DOHH2 (cell line): ENCODE data around the gene NBEAL2.

Source experiments
- H3F3A ChIP-seq: fragments of 200-600 bp; sonication (generic), shearing (Covaris generic); 2 replicates; pipeline ENCODE4 v1.6.0; 2016; ENCODE audit warnings: antibody characterized with exemption, mild to moderate bottlenecking; ENCODE audit not compliant: control insufficient read depth, insufficient read depth
- H3K27ac ChIP-seq: fragments of 200-600 bp; sonication (generic); 2 replicates; pipeline ENCODE4 v1.5.1; 2014; ENCODE audit warnings: low read depth, mild to moderate bottlenecking, low read length, moderate library complexity
- H3K27me3 ChIP-seq: fragments of 200-600 bp; sonication (generic); 2 replicates; pipeline ENCODE4 v1.6.1; 2014; ENCODE audit warnings: mild to moderate bottlenecking, low read length, mixed read lengths; ENCODE audit not compliant: control insufficient read depth
- H3K36me3 ChIP-seq: fragments of 200-600 bp; sonication (generic); 2 replicates; pipeline ENCODE4 v1.6.1; 2014; ENCODE audit warnings: mild to moderate bottlenecking, low read length, moderate library complexity, mixed read lengths; ENCODE audit not compliant: control insufficient read depth
- H3K4me1 ChIP-seq: fragments of 200-600 bp; sonication (generic); 2 replicates; pipeline ENCODE4 v1.6.1; 2014; ENCODE audit warnings: mild to moderate bottlenecking, low read length, mixed read lengths; ENCODE audit not compliant: control insufficient read depth
- H3K4me2 ChIP-seq: fragments of 200-600 bp; sonication (generic); 2 replicates; pipeline ENCODE4 v1.6.0; 2014; ENCODE audit warnings: mild to moderate bottlenecking, low read length, moderate library complexity
- H3K4me3 ChIP-seq: fragments of 200-600 bp; sonication (generic); 2 replicates; pipeline ENCODE4 v1.5.1; 2014; ENCODE audit warnings: mild to moderate bottlenecking, low read length, mixed read lengths
- H3K79me2 ChIP-seq: fragments of 200-600 bp; sonication (generic); 2 replicates; pipeline ENCODE4 v1.6.1; 2014; ENCODE audit warnings: mild to moderate bottlenecking, low read length, mixed read lengths; ENCODE audit not compliant: control insufficient read depth
- H3K9me2 ChIP-seq: fragments of 200-600 bp; sonication (generic); replicated peaks from 2 replicates; pipeline ENCODE4 v1.6.1; 2014; ENCODE audit warnings: mild to moderate bottlenecking, low read length, mixed read lengths; ENCODE audit not compliant: control insufficient read depth
- H3K9me3 ChIP-seq: fragments of 200-600 bp; sonication (generic); 2 replicates; pipeline ENCODE4 v1.6.1; 2014; ENCODE audit warnings: antibody characterized with exemption, low read length, mixed read lengths; ENCODE audit not compliant: control insufficient read depth, insufficient read depth
- H4K20me1 ChIP-seq: fragments of 200-600 bp; sonication (generic); 2 replicates; pipeline ENCODE4 v1.6.0; 2014; ENCODE audit warnings: low read depth, mild to moderate bottlenecking, antibody characterized with exemption, low read length, moderate library complexity; ENCODE audit not compliant: control insufficient read depth, insufficient read depth
- EZH2phosphoT487 ChIP-seq: fragments of 200-600 bp; sonication (generic); IDR thresholded peaks from 2 replicates; pipeline ENCODE4 v1.6.1; 2017; ENCODE audit warnings: borderline replicate concordance, mild to moderate bottlenecking, antibody characterized with exemption, low read length, moderate library complexity, mixed read lengths
- TF ChIP-seq, protein P1 (sequence below): fragments of 200-600 bp; sonication (generic); IDR thresholded peaks from one replicate; pipeline ENCODE4 v1.5.1; 2014; ENCODE audit warnings: antibody characterized with exemption, mild to moderate bottlenecking, low read depth, low read length; ENCODE audit not compliant: poor library complexity, severe bottlenecking

Gene NBEAL2

DNA sequence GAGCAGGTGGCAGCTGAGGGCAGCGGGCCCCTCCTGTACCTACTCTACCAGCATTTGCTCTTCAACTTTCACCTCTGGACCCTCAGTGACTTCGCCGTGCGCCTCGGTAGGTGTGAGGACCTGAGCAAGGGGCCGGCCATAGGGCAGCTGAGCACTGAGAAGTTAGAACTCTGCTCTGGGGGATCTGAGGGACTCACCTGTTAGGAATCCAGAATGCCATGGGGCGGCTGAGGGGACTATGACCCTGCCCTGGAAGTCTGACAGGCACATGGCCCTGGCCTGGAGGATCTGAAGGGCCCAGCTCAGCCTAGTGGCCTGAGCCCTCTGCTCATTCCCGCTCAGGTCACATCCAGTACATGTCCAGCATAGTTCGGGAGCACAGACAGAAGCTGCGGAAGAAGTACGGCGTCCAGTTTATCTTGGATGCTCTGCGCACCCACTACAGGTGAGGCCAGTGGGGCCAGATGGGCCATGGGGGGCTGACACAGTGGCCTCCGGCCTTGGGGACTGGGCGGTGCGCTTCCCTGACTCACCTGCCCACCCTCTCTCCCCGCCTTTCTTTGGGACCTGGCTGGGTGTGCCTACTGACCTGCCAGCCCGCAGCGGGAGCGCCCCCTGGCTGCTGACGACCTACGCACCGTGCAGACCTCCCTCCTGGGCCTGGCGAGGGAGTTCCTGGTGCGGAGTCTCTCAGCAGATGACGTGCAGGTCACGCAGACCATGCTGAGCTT lies 18.8 kb downstream of the NBEAL2 start:
- no peaks in the 10 kb centered on the region for H3F3A ChIP-seq
- no peaks in the 10 kb centered on the region for H4K20me1 ChIP-seq
- no peak overlapping the region for H3K27ac ChIP-seq
- TF ChIP-seq, protein P1, sequence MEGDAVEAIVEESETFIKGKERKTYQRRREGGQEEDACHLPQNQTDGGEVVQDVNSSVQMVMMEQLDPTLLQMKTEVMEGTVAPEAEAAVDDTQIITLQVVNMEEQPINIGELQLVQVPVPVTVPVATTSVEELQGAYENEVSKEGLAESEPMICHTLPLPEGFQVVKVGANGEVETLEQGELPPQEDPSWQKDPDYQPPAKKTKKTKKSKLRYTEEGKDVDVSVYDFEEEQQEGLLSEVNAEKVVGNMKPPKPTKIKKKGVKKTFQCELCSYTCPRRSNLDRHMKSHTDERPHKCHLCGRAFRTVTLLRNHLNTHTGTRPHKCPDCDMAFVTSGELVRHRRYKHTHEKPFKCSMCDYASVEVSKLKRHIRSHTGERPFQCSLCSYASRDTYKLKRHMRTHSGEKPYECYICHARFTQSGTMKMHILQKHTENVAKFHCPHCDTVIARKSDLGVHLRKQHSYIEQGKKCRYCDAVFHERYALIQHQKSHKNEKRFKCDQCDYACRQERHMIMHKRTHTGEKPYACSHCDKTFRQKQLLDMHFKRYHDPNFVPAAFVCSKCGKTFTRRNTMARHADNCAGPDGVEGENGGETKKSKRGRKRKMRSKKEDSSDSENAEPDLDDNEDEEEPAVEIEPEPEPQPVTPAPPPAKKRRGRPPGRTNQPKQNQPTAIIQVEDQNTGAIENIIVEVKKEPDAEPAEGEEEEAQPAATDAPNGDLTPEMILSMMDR: peak; percentile 93
- TF ChIP-seq EZH2phosphoT487: no peak
- H3K27me3 ChIP-seq: no peaks in the 10 kb centered on the region
- no peak overlapping the region for H3K4me2 ChIP-seq
- peaks cover 37% of the 10 kb centered on the region for H3K36me3 ChIP-seq
- H3K9me2 ChIP-seq: no peaks in the 10 kb centered on the region
- no peaks in the 10 kb centered on the region for H3K9me3 ChIP-seq
- H3K4me1 ChIP-seq: no peaks in the 10 kb centered on the region
- H3K4me3 ChIP-seq: no peak overlapping the region
- H3K79me2 ChIP-seq: no peaks in the 10 kb centered on the region

DNA sequence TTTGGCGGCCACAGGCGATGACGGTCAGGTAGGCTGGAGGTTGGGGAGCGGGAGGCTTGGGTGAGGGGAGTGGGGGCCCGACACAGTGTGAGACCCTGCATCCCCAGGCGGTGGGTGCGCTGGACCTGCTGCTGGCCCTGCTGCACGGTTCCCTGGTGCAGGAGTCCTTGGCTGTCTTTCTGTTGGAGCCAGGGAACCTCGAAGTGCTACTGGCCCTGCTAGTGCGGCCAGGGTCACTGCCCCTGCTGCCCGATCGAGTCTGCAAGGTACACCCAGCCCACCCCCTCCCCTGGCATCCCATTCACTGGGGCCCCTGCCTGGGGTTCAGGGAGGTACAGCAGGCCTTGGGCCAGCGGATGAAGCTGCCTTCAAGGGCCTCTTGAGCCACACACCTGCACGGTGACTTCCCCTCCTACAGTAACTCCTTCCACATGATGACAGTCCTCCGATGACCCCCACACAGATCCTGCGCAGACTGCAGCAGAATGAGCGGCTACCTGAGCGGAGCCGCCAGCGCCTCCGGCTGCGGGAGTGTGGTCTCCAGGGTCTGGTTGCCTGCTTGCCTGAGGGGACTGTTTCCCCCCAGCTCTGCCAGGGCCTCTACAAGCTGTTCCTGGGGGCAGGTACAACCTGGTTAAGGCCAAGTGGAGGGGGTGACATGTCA lies 19.5 kb downstream of the NBEAL2 start:
- H3K27ac ChIP-seq: no peak overlapping the region
- H3K4me1 ChIP-seq: no peaks in the 10 kb centered on the region
- no peaks in the 10 kb centered on the region for H3K27me3 ChIP-seq
- peaks cover 37% of the 10 kb centered on the region for H3K36me3 ChIP-seq
- H4K20me1 ChIP-seq: no peaks in the 10 kb centered on the region
- H3K9me3 ChIP-seq: no peaks in the 10 kb centered on the region
- no peaks in the 10 kb centered on the region for H3K9me2 ChIP-seq
- TF ChIP-seq EZH2phosphoT487: no peak
- TF ChIP-seq, protein P1: peak; percentile 29
- H3K4me3 ChIP-seq: no peak overlapping the region
- H3K79me2 ChIP-seq: no peaks in the 10 kb centered on the region
- no peak overlapping the region for H3K4me2 ChIP-seq
- H3F3A ChIP-seq: no peaks in the 10 kb centered on the region

DNA sequence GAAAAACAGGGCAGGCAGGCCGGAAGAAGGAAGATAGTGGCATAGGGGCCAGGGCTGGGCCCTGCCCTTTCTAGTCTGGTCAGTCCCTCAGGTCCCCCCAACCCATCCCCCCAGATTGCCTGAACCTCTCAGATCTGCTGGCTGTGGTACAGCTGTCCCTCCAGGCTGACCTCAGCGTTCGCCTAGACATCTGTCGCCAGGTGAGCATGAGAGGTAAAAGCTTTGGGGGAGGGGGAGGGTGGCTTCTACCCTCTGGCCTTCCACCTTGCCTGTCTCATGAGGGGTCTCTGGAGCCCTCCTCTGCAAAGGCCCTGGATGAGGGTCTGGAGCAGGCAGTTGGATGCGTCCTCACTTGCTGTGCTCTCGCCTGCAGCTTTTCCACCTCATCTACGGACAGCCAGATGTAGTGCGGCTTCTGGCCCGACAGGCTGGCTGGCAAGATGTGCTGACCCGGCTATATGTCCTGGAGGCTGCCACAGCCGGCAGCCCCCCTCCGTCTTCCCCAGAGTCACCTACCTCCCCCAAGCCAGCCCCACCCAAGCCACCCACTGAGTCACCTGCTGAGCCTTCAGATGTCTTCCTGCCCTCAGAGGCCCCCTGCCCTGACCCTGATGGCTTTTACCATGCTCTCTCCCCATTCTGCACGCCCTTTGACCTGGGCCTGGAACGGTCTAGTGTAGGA lies 20.2 kb downstream of the NBEAL2 start:
- Histone ChIP-seq H3K9me2 (no peaks in the 10 kb centered on the region), H3K4me3 (no peak overlapping the region), H3F3A (no peaks in the 10 kb centered on the region), H3K79me2 (no peaks in the 10 kb centered on the region), H3K9me3 (no peaks in the 10 kb centered on the region), H3K4me1 (no peaks in the 10 kb centered on the region), H4K20me1 (no peaks in the 10 kb centered on the region), H3K27me3 (no peaks in the 10 kb centered on the region), H3K36me3 (peaks cover 40% of the 10 kb centered on the region), H3K4me2 (no peak overlapping the region), H3K27ac (no peak overlapping the region)
- no peak for TF ChIP-seq EZH2phosphoT487
- TF ChIP-seq, protein P1: no peak
